HepG2 (cell line): ENCODE measurements around the gene SEC14L5. TPM values are rescaled to one million over a fixed set of nuclear protein-coding genes. Genes with fewer than 3 reads are reported as not detected.
A peak's percentile ranks its signal among the peaks of the same experiment; 100 is the strongest.

Source experiments
- CBX5 ChIP-seq: sonication (generic); formaldehyde crosslinking; IDR thresholded peaks from 2 replicates; pipeline ENCODE4 v1.4.0; 2020; ENCODE audit warnings: missing genetic modification reagents, borderline replicate concordance
- ISX ChIP-seq: sonication (generic); formaldehyde crosslinking; conservative IDR thresholded peaks from 2 replicates; pipeline ENCODE4 v1.5.0; 2020; ENCODE audit warnings: missing genetic modification reagents
- KLF9 ChIP-seq: IDR thresholded peaks from 2 replicates; pipeline ENCODE4 v1.6.1; 2016; ENCODE audit warnings: low read depth
- NCOA2 ChIP-seq: sonication (generic); formaldehyde crosslinking; IDR thresholded peaks from 2 replicates; pipeline ENCODE4 v1.8.0; 2022; ENCODE audit warnings: inconsistent platforms
- PATZ1 ChIP-seq: sonication (generic); formaldehyde crosslinking; IDR thresholded peaks from 2 replicates; pipeline ENCODE4 v1.4.0; 2020; ENCODE audit warnings: missing genetic modification reagents
- SIN3A ChIP-seq: IDR thresholded peaks from 2 replicates; pipeline ENCODE4 v1.6.1; 2011; ENCODE audit warnings: low read depth, mild to moderate bottlenecking, control low read depth, low read length, borderline replicate concordance
- TRIM24 ChIP-seq: sonication (generic); formaldehyde crosslinking; IDR thresholded peaks from 2 replicates; pipeline ENCODE4 v1.8.0; 2022; ENCODE audit warnings: mild to moderate bottlenecking, missing genetic modification reagents
- ZBTB3 ChIP-seq: sonication (generic); formaldehyde crosslinking; IDR thresholded peaks from 2 replicates; pipeline ENCODE4 v1.4.0; 2020; ENCODE audit warnings: low read depth, mild to moderate bottlenecking, moderate library complexity, missing genetic modification reagents, borderline replicate concordance
- ZBTB40 ChIP-seq, 2 experiments: fragments of 450-650 bp in 1 of 2; sonication (generic) in 1 of 2; formaldehyde crosslinking in 1 of 2; IDR thresholded peaks; 2 replicates each; pipeline versions ENCODE4 v1.6.1 to v1.8.0; 2016 to 2022; ENCODE audit warnings: antibody characterized with exemption in 1 of 2, mild to moderate bottlenecking in 1 of 2, missing genetic modification reagents in 1 of 2
- ZBTB7A ChIP-seq: sonication (generic); formaldehyde crosslinking; IDR thresholded peaks from 2 replicates; pipeline ENCODE4 v1.8.0; 2022; ENCODE audit warnings: mild to moderate bottlenecking, missing genetic modification reagents
- ZFP91 ChIP-seq: sonication (generic); formaldehyde crosslinking; IDR thresholded peaks from 2 replicates; pipeline ENCODE4 v1.9.0; 2022; ENCODE audit warnings: missing genetic modification reagents, mild to moderate bottlenecking, borderline replicate concordance
- ZNF326 ChIP-seq: sonication (generic); formaldehyde crosslinking; IDR thresholded peaks from 2 replicates; pipeline ENCODE4 v1.4.0; 2020; ENCODE audit warnings: missing genetic modification reagents, borderline replicate concordance
- ZNF577 ChIP-seq: sonication (generic); formaldehyde crosslinking; IDR thresholded peaks from 2 replicates; pipeline ENCODE4 v1.4.0; 2020; ENCODE audit warnings: mild to moderate bottlenecking, low read depth, missing genetic modification reagents, borderline replicate concordance
- ZNF816 ChIP-seq: sonication (generic); formaldehyde crosslinking; IDR thresholded peaks from 2 replicates; pipeline ENCODE4 v1.8.0; 2022; ENCODE audit warnings: missing genetic modification reagents, mild to moderate bottlenecking, borderline replicate concordance
- polyA plus RNA-seq, 8 experiments: library from polyadenylated mRNA; depleted of rRNA in 3 of 8; stranded (reverse) in 7 of 8; unstranded in 1 of 8; fragments of >200 nt; fragmentation: Illumina TruSeq in 4 of 8; extraction: Trizol in 4 of 8; gene quantifications; 2 replicates each; pipeline versions ENCODE4 v1.2.1 to v1.2.3, GENCODE V29; 2011 to 2016; ENCODE audit warnings: low read depth in 4 of 8, missing spikeins in 1 of 8, mixed read lengths in 1 of 8; ENCODE audit not compliant: insufficient read depth in 1 of 8
- total RNA-seq, 5 experiments: library from RNA; depleted of rRNA; stranded (reverse); fragments of >200 nt; fragmentation: Illumina TruSeq; extraction: Trizol; gene quantifications; 2 replicates each; pipeline ENCODE4 v1.2.3, GENCODE V29; 2016; ENCODE audit warnings: low read depth in 1 of 5

The SEC14L5 gene
- total and polyA plus RNA-seq, 2 of the 13 experiments (the other 11 are each of a cell fraction or from before 2014, with no cell fraction given), result 0.40 to 0.42 TPM

GRCh38 chr16:5033256-5034166 is 75.4 kb downstream of the SEC14L5 start, which contains the start of gene NAGPA (continued):
- TF ChIP-seq ZBTB40 (IDR thresholded peaks at IDR 0.05), result no peak
- TF ChIP-seq ZBTB40 (CRISPR knock-in tag; IDR thresholded peaks at IDR 0.05), result peak; percentile 78; the same call in 1 of the 2 replicates
- TF ChIP-seq ZFP91 (CRISPR knock-in tag), result peak; percentile 94
- peak; percentile 81; the same call in 1 of the 2 replicates for TF ChIP-seq KLF9 (CRISPR knock-in tag)
- peak; percentile 100 for TF ChIP-seq SIN3A
- TF ChIP-seq PATZ1 (CRISPR knock-in tag), result peak; percentile 69; the same call in 1 of the 2 replicates
- TF ChIP-seq ZNF326 (CRISPR knock-in tag), result no peak
- TF ChIP-seq ZBTB3 (CRISPR knock-in tag), result peak; percentile 70; the same call in 1 of the 2 replicates
- TF ChIP-seq ZNF577, result no peak
- TF ChIP-seq NCOA2 (CRISPR knock-in tag), result peak; percentile 64
- TF ChIP-seq TRIM24 (CRISPR knock-in tag), result peak; percentile 39; the same call in 1 of the 2 replicates
- peak; percentile 95; the same call in 1 of the 2 replicates for TF ChIP-seq CBX5 (CRISPR knock-in tag)
- no peak for TF ChIP-seq ZNF816 (CRISPR knock-in tag)
- TF ChIP-seq ISX (CRISPR knock-in tag), result peak; percentile 83
- peak; percentile 45 for TF ChIP-seq ZBTB7A (CRISPR knock-in tag)
